Left lung (tissue), 10 donors: Measurements from ENCODE around the gene ZNF778. TPM values are rescaled to one million over a fixed set of nuclear protein-coding genes. Genes with fewer than 3 reads are reported as not detected.
A peak's percentile ranks its signal among the peaks of the same experiment; 100 is the strongest.

Source experiments
- ATAC-seq: fragments of 200-7000 bp; cut with Tn5 transposase; one replicate; pipeline ENCODE4 v1.9.1; 2020; ENCODE audit warnings: moderate library complexity
- DNase-seq, 4 donors: peaks; one replicate each; pipeline ENCODE4 v3.0.0-alpha.2; 2013 to 2020
- H3K27ac ChIP-seq, 2 donors: fragments of 200-600 bp; sonication (generic) in 1 of 2; one replicate each; pipeline versions ENCODE4 v1.5.0 to v1.8.0; 2020 to 2021
- H3K27me3 ChIP-seq, 2 donors: fragments of 200-600 bp; sonication (generic) in 1 of 2; one replicate each; pipeline versions ENCODE4 v1.5.0 to v1.8.0; 2020 to 2021
- H3K36me3 ChIP-seq, 2 donors: fragments of 200-600 bp; sonication (generic) in 1 of 2; one replicate each; pipeline versions ENCODE4 v1.5.0 to v1.8.0; 2020 to 2021
- H3K4me1 ChIP-seq, 2 donors: fragments of 200-600 bp; one replicate each; pipeline ENCODE4 v1.8.0; 2021
- H3K4me3 ChIP-seq, 2 donors: fragments of 200-600 bp; sonication (generic) in 1 of 2; one replicate each; pipeline versions ENCODE4 v1.5.0 to v1.8.0; 2020 to 2021; ENCODE audit warnings: mild to moderate bottlenecking in 1 of 2
- H3K9me3 ChIP-seq, 2 donors: fragments of 200-600 bp; sonication (generic) in 1 of 2; one replicate each; pipeline versions ENCODE4 v1.5.0 to v1.8.0; 2020 to 2021
- intact Hi-C, 2 donors: fragments of 100-400 bp; cut with DNase I; formaldehyde crosslinking; loops; one replicate each; pipeline versions ENCODE4 v1.11.2 to v1.14.2; 2022
- polyA plus RNA-seq, 6 donors: library from polyadenylated mRNA; unstranded; fragments of 120-200 nt; gene quantifications; one replicate each; pipeline ENCODE4 v1.2.1, GENCODE V29; 2013; ENCODE audit not compliant: insufficient read length in 6 of 6
- total RNA-seq, 2 donors: library from RNA; stranded (reverse); fragmentation: NEBNext Ultra II Directional; extraction: Animal tissue kit (Norgen Biotek cat#: 25700); gene quantifications; one replicate each; pipeline ENCODE4 v1.2.1, GENCODE V29; 2021
- TF ChIP-seq, protein P1 (sequence below), 2 donors: fragments of 200-600 bp; sonication (generic) in 1 of 2; IDR thresholded peaks; one replicate each; pipeline versions ENCODE4 v1.5.0 to v1.8.0; 2021; ENCODE audit warnings: antibody characterized with exemption in 2 of 2
- donor health status: DM: no; HTN: yes; CAD: no.
- donor health status: DM: no; HTN: no; CAD: no.

The ZNF778 gene
- total and polyA plus RNA-seq, 8 donors, result 4.0 to 9.5 (median 6.1) TPM

DNA sequence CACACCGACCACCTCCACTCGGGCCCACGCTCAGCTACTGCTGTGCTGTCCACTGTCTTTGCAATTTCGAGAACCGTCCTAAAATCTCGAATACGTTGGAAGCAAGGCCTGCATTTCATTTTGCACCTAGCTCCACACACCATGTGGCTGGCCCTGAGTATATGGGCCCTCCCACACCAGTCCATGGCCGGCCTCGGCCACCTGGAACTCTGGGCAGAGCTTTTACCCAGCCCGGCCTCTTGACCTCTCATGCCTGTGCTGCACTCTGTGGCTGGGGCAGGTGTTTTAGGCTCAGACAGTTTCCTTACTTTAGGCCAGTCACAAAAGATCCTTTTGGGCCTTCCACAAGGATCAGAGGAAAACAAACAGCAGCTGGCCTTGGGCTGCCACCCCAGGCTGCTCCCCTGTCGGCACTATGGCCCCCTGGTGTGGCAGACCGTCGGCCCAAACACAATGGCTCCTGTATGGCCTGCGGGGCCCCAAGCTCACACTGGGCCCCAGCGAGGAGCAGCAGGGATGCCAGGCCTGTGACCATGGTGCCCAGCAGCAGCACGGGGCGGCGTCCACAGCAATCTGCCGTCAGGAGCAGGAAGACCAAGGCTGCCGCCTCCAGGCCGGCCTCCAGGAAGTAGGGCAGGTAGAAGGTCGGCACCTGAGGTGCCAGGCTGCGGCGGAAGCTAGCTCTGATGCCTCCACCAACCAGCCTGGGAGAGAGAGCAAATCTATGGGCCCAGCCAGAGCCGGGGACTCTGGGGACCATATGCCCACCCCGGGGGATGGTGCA is 19.7 kb upstream of the ZNF778 start:
- H3K4me3 ChIP-seq, result no peak overlapping the region
- no peak for ATAC-seq
- H3K36me3 ChIP-seq, result peaks cover 0 to 13% of the 10 kb centered on the region in 2 donors
- peaks cover 19 to 69% of the 10 kb centered on the region in 2 donors for H3K27me3 ChIP-seq
- intact Hi-C loops, result no loop called here
- TF ChIP-seq, protein P1, sequence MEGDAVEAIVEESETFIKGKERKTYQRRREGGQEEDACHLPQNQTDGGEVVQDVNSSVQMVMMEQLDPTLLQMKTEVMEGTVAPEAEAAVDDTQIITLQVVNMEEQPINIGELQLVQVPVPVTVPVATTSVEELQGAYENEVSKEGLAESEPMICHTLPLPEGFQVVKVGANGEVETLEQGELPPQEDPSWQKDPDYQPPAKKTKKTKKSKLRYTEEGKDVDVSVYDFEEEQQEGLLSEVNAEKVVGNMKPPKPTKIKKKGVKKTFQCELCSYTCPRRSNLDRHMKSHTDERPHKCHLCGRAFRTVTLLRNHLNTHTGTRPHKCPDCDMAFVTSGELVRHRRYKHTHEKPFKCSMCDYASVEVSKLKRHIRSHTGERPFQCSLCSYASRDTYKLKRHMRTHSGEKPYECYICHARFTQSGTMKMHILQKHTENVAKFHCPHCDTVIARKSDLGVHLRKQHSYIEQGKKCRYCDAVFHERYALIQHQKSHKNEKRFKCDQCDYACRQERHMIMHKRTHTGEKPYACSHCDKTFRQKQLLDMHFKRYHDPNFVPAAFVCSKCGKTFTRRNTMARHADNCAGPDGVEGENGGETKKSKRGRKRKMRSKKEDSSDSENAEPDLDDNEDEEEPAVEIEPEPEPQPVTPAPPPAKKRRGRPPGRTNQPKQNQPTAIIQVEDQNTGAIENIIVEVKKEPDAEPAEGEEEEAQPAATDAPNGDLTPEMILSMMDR (IDR thresholded peaks at IDR 0.05), result no peak
- DNase-seq, result peak in 1 of 4 donors; percentile 78
- no peak overlapping the region for H3K27ac ChIP-seq
- H3K9me3 ChIP-seq, result no peaks in the 10 kb centered on the region
- H3K4me1 ChIP-seq, result peaks cover 0 to 26% of the 10 kb centered on the region in 2 donors

DNA sequence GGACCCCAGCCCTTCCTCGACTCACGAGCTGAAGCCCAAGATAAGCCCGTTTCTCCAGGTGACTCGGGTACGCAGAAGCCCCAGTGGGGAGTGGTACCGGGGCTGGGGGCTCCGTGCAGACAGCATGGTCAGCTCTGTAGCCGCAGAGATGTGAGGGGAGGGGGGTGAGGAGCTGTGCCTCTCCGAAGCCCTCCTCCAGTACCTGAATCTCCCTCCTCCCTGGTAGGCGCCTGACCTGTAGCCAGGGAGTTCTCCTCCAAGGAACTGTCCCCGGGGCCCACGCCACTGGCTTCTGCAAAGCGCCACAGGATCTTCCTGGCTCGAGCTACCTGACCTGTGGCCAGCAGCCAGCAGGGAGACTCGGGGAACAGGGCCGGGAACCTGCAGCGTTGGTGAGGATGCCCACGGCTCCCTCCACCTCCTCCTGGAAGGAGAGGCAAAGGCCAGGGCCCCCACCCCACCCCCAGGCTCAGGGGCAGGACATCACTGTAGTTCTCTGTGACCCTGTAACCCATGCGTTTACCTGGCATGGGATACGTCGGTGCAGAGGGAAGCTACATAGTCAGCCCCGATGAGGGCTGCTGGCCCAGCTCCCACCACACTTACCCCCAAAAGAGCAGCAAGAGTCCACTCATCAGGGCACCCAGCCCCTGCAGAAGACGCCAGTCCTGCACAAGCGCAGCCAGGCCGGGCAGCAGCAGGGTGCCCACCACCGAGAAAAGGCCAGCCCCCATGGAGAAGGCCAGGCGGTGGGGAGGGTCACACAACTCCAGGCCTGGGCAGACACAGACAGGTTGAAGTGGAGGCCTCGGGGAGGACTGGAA is 18.9 kb upstream of the ZNF778 start:
- Histone ChIP-seq H3K4me3 (no peak overlapping the region), H3K27me3 (peaks cover 19 to 75% of the 10 kb centered on the region in 2 donors), H3K4me1 (peaks cover 0 to 26% of the 10 kb centered on the region in 2 donors), H3K9me3 (no peaks in the 10 kb centered on the region), H3K36me3 (peaks cover 0 to 13% of the 10 kb centered on the region in 2 donors), H3K27ac (no peak overlapping the region)
- DNase-seq (peak in 1 of 4 donors; percentile 76), ATAC-seq (no peak)
- intact Hi-C loops, result no loop called here
- TF ChIP-seq, protein P1 (IDR thresholded peaks at IDR 0.05), result no peak

DNA sequence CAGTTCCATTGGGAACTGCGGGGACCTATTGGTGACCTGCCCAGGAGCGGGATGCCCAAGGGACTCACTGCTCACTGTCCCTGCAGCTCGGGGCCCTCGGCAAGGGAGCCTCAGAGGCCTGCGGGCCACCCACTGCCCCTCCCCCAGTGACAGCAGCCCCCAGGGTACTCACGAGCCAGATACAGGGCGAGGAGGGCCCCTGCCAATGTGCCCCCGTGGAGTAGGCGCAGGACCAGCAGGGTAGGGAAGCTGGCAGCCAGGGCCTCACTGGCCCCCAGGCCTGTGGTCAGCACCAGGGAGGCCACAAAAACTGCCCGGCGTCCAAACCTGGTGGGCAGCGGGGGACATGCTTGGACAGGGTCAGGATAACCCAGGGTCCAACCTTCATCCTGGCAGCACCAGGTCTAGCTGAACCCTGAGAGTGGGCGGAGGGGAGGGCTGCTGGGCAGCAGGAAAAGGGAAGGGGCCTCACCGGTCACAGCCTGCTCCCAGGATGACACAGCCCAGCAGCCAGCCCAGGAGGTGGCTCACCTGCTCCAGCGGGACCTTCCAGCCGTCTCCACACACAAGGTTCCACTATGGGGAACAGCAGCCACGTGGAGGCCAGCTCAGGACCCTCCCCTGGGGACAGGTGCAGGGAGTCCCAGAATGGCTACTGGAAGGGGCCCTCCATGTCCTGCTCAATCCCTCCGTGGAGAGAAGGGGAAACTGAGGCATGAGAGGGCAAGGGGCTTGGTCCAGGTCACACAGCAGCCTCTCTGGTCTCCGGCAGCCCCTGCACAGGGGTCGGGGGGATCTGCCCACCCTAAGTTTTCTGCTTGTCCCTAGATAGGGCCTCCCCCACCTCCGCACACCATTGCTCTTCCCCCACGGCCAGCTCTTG is 18.0 kb upstream of the ZNF778 start:
- TF ChIP-seq, protein P1 (IDR thresholded peaks at IDR 0.05), result no peak
- H3K27ac ChIP-seq, result peak overlapping the region; percentile 33 to 41
- DNase-seq (peak in 1 of 4 donors; percentile 68), ATAC-seq (no peak)
- peaks cover 0 to 26% of the 10 kb centered on the region in 2 donors for H3K4me1 ChIP-seq
- peak overlapping the region; percentile 3 to 51 for H3K4me3 ChIP-seq
- intact Hi-C loops, result no loop called here
- peaks cover 0 to 13% of the 10 kb centered on the region in 2 donors for H3K36me3 ChIP-seq
- no peaks in the 10 kb centered on the region for H3K9me3 ChIP-seq
- H3K27me3 ChIP-seq, result peaks cover 19 to 76% of the 10 kb centered on the region in 2 donors

DNA sequence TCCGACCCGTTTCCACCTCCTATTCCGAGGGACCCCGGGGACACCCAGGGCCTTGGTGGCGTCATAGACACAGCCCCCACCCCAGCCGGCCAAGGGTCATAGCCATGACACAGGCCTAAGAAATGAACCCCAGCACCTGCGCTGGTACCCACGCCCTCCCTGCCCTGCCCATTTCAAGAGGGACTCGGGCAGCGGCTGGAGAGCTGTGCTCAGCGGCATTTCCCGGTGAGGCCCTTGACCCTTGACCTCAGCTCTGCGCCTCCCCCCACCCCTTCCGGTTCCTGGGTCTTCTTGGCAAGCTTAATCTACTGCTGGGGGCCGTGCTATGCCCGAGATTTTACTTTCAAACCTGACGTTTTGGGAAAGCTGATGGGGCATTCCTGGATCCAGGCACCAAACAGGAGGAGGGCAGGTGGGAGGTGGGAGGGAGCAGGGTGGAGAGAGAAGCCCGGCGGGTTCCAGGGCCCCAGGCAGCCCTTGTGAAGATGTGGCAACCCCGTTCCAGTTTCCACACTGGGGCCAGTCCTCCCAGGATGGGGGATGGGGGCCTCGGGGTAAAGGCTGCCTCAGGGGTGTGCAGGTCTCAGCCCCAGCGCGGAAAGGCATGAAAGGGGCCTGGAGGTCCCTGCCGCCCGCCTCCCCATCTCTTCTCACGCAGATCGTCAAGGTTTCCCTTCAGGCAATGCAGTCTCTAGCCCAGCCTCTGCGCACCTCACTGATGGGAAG is 17.2 kb upstream of the ZNF778 start, which contains the start of gene SLC22A31:
Gene SLC22A31 (minus strand): TSS at position 414 of the 726 bp plus-strand sequence. CDS start 36 bp downstream, at position 378.
- Histone ChIP-seq H3K27me3 (peaks cover 19 to 84% of the 10 kb centered on the region in 2 donors), H3K36me3 (peaks cover 0 to 11% of the 10 kb centered on the region in 2 donors), H3K9me3 (no peaks in the 10 kb centered on the region), H3K27ac (peak within 1 kb of the TSS; percentile 48 to 50), H3K4me3 (peak within 1 kb of the TSS; percentile 37 to 51), H3K4me1 (peaks cover 0 to 26% of the 10 kb centered on the region in 2 donors)
- peak in 2 of 4 donors; percentile 76 to 87 for DNase-seq
- peak; percentile 72 for ATAC-seq
- TF ChIP-seq, protein P1 (IDR thresholded peaks at IDR 0.05), result no peak
- intact Hi-C loops, result no loop called here
